ENCODE results near the gene MRPL10. TPM values are rescaled to one million over a fixed set of nuclear protein-coding genes. Genes with fewer than 3 reads are reported as not detected.

Gene MRPL10
- total and polyA plus RNA-seq, 2 donors (not counting 3 experiments of a cell fraction or from before 2014, with no cell fraction given) = 43.4 to 84.0 TPM

- Histone ChIP-seq H3K4me2 (ENCODE audit: insufficient read depth, low read length) (no peak overlapping the region), H3K79me2 (ENCODE audit: control insufficient read depth, insufficient read depth, low read length) (no peaks in the 10 kb centered on the region), H3K4me3 (replicated peaks in 1 of 3; ENCODE audit: insufficient read depth in 1 of 3, low read depth in 1 of 3, low read length in 3 of 3) (no peak overlapping the region), H3K9me3 (replicated peaks; ENCODE audit: control insufficient read depth, insufficient read depth, low read length) (no peaks in the 10 kb centered on the region), H3K9ac (replicated peaks; ENCODE audit: extremely low read depth, insufficient read depth, low read length) (no peak overlapping the region), H3K27me3 (ENCODE audit: control insufficient read depth in 2 of 2, insufficient read depth in 2 of 2, low read length in 2 of 2) (peaks cover 0 to 2% of the 10 kb centered on the region in 2 experiments), H4K20me1 (replicated peaks; ENCODE audit: control insufficient read depth, extremely low read depth, insufficient read depth, low read length) (no peaks in the 10 kb centered on the region), H3K4me1 (ENCODE audit: control insufficient read depth, extremely low read depth, insufficient read depth, low read length) (no peaks in the 10 kb centered on the region), H2AFZ (ENCODE audit: low read depth, low read length) (no peak overlapping the region), H3K9me1 (replicated peaks; ENCODE audit: control insufficient read depth, extremely low read depth, insufficient read depth, low read length) (no peaks in the 10 kb centered on the region), H3K36me3 (ENCODE audit: control insufficient read depth in 2 of 2, extremely low read depth in 1 of 2, insufficient read depth in 2 of 2, low read length in 2 of 2) (no peaks in the 10 kb centered on the region), H3K27ac (ENCODE audit: insufficient read depth, low read depth, low read length) (no peak overlapping the region)
- intact Hi-C loops (cut with micrococcal nuclease) = loop anchor here (5.0 kb wide), 1 partner anchor 139 kb away; no protein-coding TSS in a partner anchor
- DNase-seq (ENCODE audit: low read depth, low spot score) (no peak), FAIRE-seq (no peak)
- no peak for TF ChIP-seq GATA2 (IDR thresholded peaks at IDR 0.05; ENCODE audit: insufficient read depth, insufficient read length, low read depth, low read length)
- TF ChIP-seq JUN (IDR thresholded peaks at IDR 0.05; ENCODE audit: borderline replicate concordance, insufficient read depth, insufficient read length, low read depth) = no peak
- dilution Hi-C loops (cut with MboI; ENCODE audit: extremely low pct_ligation_motif_present, low sequenced_read_pairs) = no loop called here
- BruUV-seq (replicated peaks) = no TSS peak
- CTCF ChIA-PET = interaction anchor here (0.7 to 2.2 kb wide), 7 partner anchors 9 to 137 kb away, joined by 3 to 10 read pairs (median 5); no protein-coding TSS in a partner anchor
- POLR2A ChIA-PET = no interaction called here
Measured at GRCh38 chr17:47801176-47801765, 30.1 kb downstream of the MRPL10 start.

GRCh38 chr17:47800686-47801085, 30.7 kb downstream of the MRPL10 start:
- no peaks in the 10 kb centered on the region for H3K36me3 ChIP-seq (ENCODE audit: control insufficient read depth in 2 of 2, extremely low read depth in 1 of 2, insufficient read depth in 2 of 2, low read length in 2 of 2)
- H3K9ac ChIP-seq (replicated peaks; ENCODE audit: extremely low read depth, insufficient read depth, low read length) = no peak overlapping the region
- POLR2A ChIA-PET = no interaction called here
- H3K4me3 ChIP-seq (replicated peaks in 1 of 3; ENCODE audit: insufficient read depth in 1 of 3, low read depth in 1 of 3, low read length in 3 of 3) = no peak overlapping the region
- H3K79me2 ChIP-seq (ENCODE audit: control insufficient read depth, insufficient read depth, low read length) = no peaks in the 10 kb centered on the region
- H3K9me3 ChIP-seq (replicated peaks; ENCODE audit: control insufficient read depth, insufficient read depth, low read length) = no peaks in the 10 kb centered on the region
- TF ChIP-seq FOS (IDR thresholded peaks at IDR 0.05; ENCODE audit: borderline replicate concordance, insufficient read depth, low read length) (no peak), POLR2A (IDR thresholded peaks at IDR 0.05; ENCODE audit: low read depth, low read length) (no peak), CTCF (IDR thresholded peaks at IDR 0.05; ENCODE audit: extremely low read depth in 1 of 2, insufficient read depth in 1 of 2, low read depth in 1 of 2, low read length in 2 of 2) (no peak), EZH2 (IDR thresholded peaks at IDR 0.05; ENCODE audit: borderline replicate concordance, low read depth, low read length, severe bottlenecking) (no peak), JUN (IDR thresholded peaks at IDR 0.05; ENCODE audit: borderline replicate concordance, insufficient read depth, insufficient read length, low read depth) (no peak), MYC (IDR thresholded peaks at IDR 0.05; ENCODE audit: low read depth, low read length) (no peak), GATA2 (IDR thresholded peaks at IDR 0.05; ENCODE audit: insufficient read depth, insufficient read length, low read depth, low read length) (no peak), POLR2AphosphoS5 (IDR thresholded peaks at IDR 0.05; ENCODE audit: insufficient read depth, low read depth, low read length) (no peak), MAX (IDR thresholded peaks at IDR 0.05; ENCODE audit: insufficient read depth, insufficient read length) (no peak)
- no peaks in the 10 kb centered on the region for H3K4me1 ChIP-seq (ENCODE audit: control insufficient read depth, extremely low read depth, insufficient read depth, low read length)
- no peak overlapping the region for H3K27ac ChIP-seq (ENCODE audit: insufficient read depth, low read depth, low read length)
- no peak overlapping the region for H2AFZ ChIP-seq (ENCODE audit: low read depth, low read length)
- no peak for FAIRE-seq
- no peaks in the 10 kb centered on the region for H3K9me1 ChIP-seq (replicated peaks; ENCODE audit: control insufficient read depth, extremely low read depth, insufficient read depth, low read length)
- CTCF ChIA-PET = interaction anchor here (0.7 to 1.3 kb wide), 4 partner anchors 9 to 103 kb away, joined by 3 to 5 read pairs (median 5); no protein-coding TSS in a partner anchor
- peaks cover 0 to 2% of the 10 kb centered on the region in 2 experiments for H3K27me3 ChIP-seq (ENCODE audit: control insufficient read depth in 2 of 2, insufficient read depth in 2 of 2, low read length in 2 of 2)
- no peak for DNase-seq (ENCODE audit: low read depth, low spot score)
- no TSS peak for BruUV-seq (replicated peaks)
- intact Hi-C loops (cut with micrococcal nuclease) (loop anchor here (5.0 kb wide), 1 partner anchor 138 kb away; no protein-coding TSS in a partner anchor), dilution Hi-C loops (cut with MboI; ENCODE audit: extremely low pct_ligation_motif_present, low sequenced_read_pairs) (no loop called here)
- H3K4me2 ChIP-seq (ENCODE audit: insufficient read depth, low read length) = no peak overlapping the region
- no peaks in the 10 kb centered on the region for H4K20me1 ChIP-seq (replicated peaks; ENCODE audit: control insufficient read depth, extremely low read depth, insufficient read depth, low read length)
